HepG2 (cell line): ENCODE measurements around the gene CASKIN2. TPM values are rescaled to one million over a fixed set of nuclear protein-coding genes. Genes with fewer than 3 reads are reported as not detected.

ENCODE experiments used
- DNMT1 ChIP-seq: sonication (generic); formaldehyde crosslinking; IDR thresholded peaks from 2 replicates; pipeline ENCODE4 v1.5.1; 2020; ENCODE audit warnings: mild to moderate bottlenecking, missing genetic modification reagents
- EZH2 ChIP-seq: conservative IDR thresholded peaks from 2 replicates; pipeline ENCODE4 v1.6.1; 2012; ENCODE audit warnings: mild to moderate bottlenecking, low read depth, low read length, moderate library complexity
- MEIS1 ChIP-seq: sonication (generic); formaldehyde crosslinking; IDR thresholded peaks from 2 replicates; pipeline ENCODE4 v1.9.0; 2021; ENCODE audit warnings: mild to moderate bottlenecking, missing genetic modification reagents, moderate library complexity, borderline replicate concordance
- SMARCC2 ChIP-seq: fragments of 450-650 bp; IDR thresholded peaks from 2 replicates; pipeline ENCODE4 v1.6.1; 2017; ENCODE audit warnings: antibody characterized with exemption, mild to moderate bottlenecking
- TBX3 ChIP-seq: fragments of 450-650 bp; IDR thresholded peaks from 2 replicates; pipeline ENCODE4 v1.6.1; 2017; ENCODE audit warnings: antibody characterized with exemption, mild to moderate bottlenecking, inconsistent platforms, borderline replicate concordance
- TFDP1 ChIP-seq: IDR thresholded peaks from 2 replicates; pipeline ENCODE4 v1.6.1; 2016; ENCODE audit warnings: missing compliant biosample characterization, missing genetic modification reagents, borderline replicate concordance
- ZBTB14 ChIP-seq: sonication (generic); formaldehyde crosslinking; IDR thresholded peaks from 2 replicates; pipeline ENCODE4 v1.4.0; 2020; ENCODE audit warnings: missing genetic modification reagents
- ZBTB25 ChIP-seq: IDR thresholded peaks from 2 replicates; pipeline ENCODE4 v1.6.1; 2018; ENCODE audit warnings: missing genetic modification reagents
- ZFP37 ChIP-seq: sonication (generic); formaldehyde crosslinking; IDR thresholded peaks from 2 replicates; pipeline ENCODE4 v1.4.0; 2020; ENCODE audit warnings: missing genetic modification reagents, borderline replicate concordance
- ZNF142 ChIP-seq: sonication (generic); formaldehyde crosslinking; IDR thresholded peaks from 2 replicates; pipeline ENCODE4 v1.4.0; 2020; ENCODE audit warnings: missing genetic modification reagents
- ZNF430 ChIP-seq: sonication (generic); formaldehyde crosslinking; IDR thresholded peaks from 2 replicates; pipeline ENCODE4 v1.9.0; 2021; ENCODE audit warnings: mild to moderate bottlenecking, missing genetic modification reagents
- polyA plus RNA-seq, 8 experiments: library from polyadenylated mRNA; depleted of rRNA in 3 of 8; stranded (reverse) in 7 of 8; unstranded in 1 of 8; fragments of >200 nt; fragmentation: Illumina TruSeq in 4 of 8; extraction: Trizol in 4 of 8; gene quantifications; 2 replicates each; pipeline versions ENCODE4 v1.2.1 to v1.2.3, GENCODE V29; 2011 to 2016; ENCODE audit warnings: low read depth in 4 of 8, missing spikeins in 1 of 8, mixed read lengths in 1 of 8; ENCODE audit not compliant: insufficient read depth in 1 of 8
- total RNA-seq, 5 experiments: library from RNA; depleted of rRNA; stranded (reverse); fragments of >200 nt; fragmentation: Illumina TruSeq; extraction: Trizol; gene quantifications; 2 replicates each; pipeline ENCODE4 v1.2.3, GENCODE V29; 2016; ENCODE audit warnings: low read depth in 1 of 5
- TF ChIP-seq, protein P1 (sequence below): sonication (generic); formaldehyde crosslinking; IDR thresholded peaks from 2 replicates; pipeline ENCODE4 v1.8.0; 2022; ENCODE audit warnings: missing genetic modification reagents, low read depth, mild to moderate bottlenecking, borderline replicate concordance
- TF ChIP-seq, protein P2 (sequence below): sonication (generic); formaldehyde crosslinking; IDR thresholded peaks from 2 replicates; pipeline ENCODE4 v1.5.0; 2020; ENCODE audit warnings: mild to moderate bottlenecking, missing genetic modification reagents, borderline replicate concordance

Gene CASKIN2
- total and polyA plus RNA-seq, 2 of the 13 experiments (the other 11 are each of a cell fraction or from before 2014, with no cell fraction given): 5.2 to 7.8 TPM

DNA sequence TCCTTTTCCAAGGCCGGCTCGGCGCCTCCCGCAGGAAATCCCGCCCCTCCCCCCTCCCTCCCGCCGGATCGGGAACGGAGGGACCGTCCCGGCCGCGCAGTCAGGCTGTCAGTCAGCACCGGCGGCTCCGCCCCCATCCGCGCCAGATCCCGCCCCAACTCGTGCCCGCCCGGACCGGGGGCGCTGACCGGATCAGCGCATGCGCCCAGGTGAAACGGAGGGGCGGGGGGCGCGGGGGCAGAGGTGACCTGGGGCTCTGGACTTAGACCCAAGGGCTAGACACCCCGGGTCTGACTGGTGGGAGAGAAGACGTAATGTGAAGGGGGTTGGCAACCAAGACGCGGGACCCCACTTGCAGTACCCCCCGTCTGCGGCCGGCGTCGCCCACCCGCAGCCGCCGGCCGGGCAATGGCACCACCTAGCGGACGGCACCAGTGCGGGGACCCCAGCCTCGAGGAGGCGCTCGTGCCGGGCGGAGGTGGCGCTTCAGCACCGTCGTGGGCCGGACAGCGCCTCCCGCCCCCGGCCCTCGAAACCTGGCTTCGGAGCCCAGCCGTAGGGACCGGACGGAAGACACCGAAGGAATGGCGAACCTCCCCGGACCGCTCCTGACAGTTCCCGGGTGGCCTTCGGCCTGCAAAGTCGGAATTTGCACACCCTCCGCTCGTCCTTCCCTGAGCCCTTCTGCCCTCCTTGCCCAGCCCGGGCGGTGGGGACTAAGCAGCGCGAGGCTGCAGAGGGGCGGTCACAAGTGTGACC lies at the start of gene CASKIN2 (continued):
- TF ChIP-seq, protein P1, sequence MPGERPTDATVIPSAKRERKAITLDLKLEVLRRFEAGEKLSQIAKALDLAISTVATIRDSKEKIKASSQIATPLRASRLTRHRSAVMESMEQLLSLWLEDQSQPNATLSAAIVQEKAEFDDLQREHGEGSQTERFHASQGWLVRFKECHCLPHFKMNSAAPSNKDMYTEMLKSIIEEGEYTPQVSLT (CRISPR knock-in tag): no peak
- TF ChIP-seq ZBTB14 (CRISPR knock-in tag) (no peak), TBX3 (peak; percentile 80), SMARCC2 (no peak), MEIS1 (peak; percentile 75; the same call in 1 of the 2 replicates), DNMT1 (CRISPR knock-in tag) (peak; percentile 88), TFDP1 (CRISPR knock-in tag) (peak; percentile 76), ZNF142 (no peak; the same call in 1 of the 2 replicates), ZNF430 (CRISPR knock-in tag) (peak; percentile 98; the same call in 1 of the 2 replicates), EZH2 (no peak), ZBTB25 (CRISPR knock-in tag) (no peak), ZFP37 (CRISPR knock-in tag) (peak; percentile 60; the same call in 1 of the 2 replicates)
- TF ChIP-seq, protein P2, sequence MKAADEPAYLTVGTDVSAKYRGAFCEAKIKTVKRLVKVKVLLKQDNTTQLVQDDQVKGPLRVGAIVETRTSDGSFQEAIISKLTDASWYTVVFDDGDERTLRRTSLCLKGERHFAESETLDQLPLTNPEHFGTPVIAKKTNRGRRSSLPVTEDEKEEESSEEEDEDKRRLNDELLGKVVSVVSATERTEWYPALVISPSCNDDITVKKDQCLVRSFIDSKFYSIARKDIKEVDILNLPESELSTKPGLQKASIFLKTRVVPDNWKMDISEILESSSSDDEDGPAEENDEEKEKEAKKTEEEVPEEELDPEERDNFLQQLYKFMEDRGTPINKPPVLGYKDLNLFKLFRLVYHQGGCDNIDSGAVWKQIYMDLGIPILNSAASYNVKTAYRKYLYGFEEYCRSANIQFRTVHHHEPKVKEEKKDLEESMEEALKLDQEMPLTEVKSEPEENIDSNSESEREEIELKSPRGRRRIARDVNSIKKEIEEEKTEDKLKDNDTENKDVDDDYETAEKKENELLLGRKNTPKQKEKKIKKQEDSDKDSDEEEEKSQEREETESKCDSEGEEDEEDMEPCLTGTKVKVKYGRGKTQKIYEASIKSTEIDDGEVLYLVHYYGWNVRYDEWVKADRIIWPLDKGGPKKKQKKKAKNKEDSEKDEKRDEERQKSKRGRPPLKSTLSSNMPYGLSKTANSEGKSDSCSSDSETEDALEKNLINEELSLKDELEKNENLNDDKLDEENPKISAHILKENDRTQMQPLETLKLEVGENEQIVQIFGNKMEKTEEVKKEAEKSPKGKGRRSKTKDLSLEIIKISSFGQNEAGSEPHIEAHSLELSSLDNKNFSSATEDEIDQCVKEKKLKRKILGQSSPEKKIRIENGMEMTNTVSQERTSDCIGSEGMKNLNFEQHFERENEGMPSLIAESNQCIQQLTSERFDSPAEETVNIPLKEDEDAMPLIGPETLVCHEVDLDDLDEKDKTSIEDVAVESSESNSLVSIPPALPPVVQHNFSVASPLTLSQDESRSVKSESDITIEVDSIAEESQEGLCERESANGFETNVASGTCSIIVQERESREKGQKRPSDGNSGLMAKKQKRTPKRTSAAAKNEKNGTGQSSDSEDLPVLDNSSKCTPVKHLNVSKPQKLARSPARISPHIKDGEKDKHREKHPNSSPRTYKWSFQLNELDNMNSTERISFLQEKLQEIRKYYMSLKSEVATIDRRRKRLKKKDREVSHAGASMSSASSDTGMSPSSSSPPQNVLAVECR (CRISPR knock-in tag): peak; percentile 99
